ENCODE data around the gene SLC35E1.

Gene SLC35E1

DNA sequence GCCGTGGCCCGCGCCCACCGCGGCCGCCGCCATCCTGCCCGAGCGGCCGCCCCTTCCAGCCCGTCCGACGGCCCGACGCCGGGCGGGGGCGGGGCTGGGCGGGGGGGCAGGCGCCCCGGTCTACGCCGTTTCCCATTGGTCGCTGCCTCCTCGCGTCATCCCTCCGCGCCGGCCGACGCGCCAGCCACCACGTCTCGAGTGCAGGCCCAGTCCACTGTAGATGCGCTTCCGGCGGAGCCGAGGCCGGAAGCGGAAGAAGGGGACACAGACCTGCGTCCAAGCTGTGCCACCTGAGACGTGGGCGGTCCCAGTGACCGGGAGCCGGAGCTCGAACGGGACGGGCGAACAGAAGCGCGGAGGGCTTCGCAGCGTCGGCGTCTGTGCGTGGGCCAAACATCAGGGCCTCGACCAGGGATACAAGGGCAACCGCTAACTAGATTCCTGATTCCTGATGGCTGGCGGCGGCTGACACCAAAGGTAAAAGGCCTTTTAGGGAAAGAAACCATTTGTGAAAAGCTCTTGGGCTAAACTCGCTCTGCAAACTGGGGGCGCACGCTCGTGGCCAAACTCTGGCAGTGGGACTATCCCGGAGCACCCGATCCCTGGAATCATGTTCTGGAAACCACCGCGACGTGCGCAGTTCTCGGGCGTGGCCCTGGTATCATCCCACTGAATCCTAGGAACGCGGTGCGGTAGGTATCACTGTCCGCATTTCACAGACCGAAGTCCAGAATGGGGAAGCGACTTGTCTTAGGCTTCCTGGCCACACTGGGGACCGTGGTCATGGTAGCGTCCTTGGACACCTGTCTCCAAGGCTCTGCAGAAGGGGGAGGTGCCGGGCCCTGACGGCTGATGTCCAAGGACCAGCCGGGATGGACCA lies at the start of gene SLC35E1:
SLC35E1 (minus strand) TSS at position 84 of the 880 bp plus-strand sequence; CDS start at position 33, 51 bp downstream.
- peak within 1 kb of the TSS; percentile 100 for H3K27ac ChIP-seq

DNA sequence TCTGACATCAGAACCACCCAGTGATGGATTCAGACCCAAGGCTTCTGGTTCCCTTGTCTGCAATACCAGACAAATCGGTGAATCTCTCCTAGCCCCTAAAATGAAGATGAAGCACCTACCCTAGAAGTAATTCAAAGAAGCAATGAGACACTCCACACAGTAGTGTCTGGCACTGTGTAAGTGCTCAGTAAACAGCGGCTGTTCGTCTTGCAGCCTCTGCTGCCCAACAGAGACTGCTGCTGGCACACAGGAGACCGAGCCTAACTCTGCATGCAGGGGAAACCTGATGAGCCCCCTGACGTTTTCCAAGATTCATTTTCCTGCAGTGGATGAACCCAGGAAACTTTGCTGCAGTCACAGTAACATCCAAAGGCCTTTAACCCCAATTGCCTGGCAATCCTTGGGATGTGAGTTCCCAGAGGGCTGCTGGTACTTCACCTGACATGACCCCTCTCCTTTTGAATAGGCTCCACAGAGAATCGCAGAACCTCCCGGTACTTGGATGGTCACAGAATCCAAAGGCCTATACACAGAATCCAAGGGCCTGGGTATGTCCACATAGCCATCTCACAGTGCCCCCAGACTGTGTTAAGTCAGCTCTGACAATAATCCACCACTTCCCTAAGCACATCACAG lies 49.1 kb upstream of the SLC35E1 start:
- H3K27ac ChIP-seq, result peak overlapping the region; percentile 1; the same call in 1 of the 2 replicates
- TF ChIP-seq CTCF (conservative IDR thresholded peaks at IDR 0.05), result no peak

More for the DNA sequence above, at the start of gene SLC35E1:
- TF ChIP-seq CTCF (conservative IDR thresholded peaks at IDR 0.05), result no peak

DNA sequence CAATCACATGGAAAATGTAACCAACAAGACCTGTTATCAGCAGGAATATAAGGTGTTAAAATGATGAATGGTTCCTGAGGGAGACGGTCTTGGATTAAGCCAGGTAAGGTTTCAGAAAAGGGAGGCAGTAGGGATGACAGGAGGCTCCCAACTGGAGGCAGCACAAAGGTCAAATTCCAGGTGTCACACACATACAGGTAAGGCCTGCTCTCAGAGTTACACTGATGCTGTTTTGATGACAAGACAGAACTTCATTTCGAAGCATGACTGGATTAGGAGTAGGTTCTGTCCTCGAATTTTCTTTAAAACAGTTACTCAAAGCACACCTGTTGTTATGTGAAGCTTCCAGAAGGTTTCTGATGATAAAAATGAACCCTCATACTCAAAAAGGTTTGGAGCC lies 48.4 kb upstream of the SLC35E1 start:
- H3K27ac ChIP-seq, result peak overlapping the region; percentile 27; the same call in 1 of the 2 replicates
- TF ChIP-seq CTCF (conservative IDR thresholded peaks at IDR 0.05), result no peak

DNA sequence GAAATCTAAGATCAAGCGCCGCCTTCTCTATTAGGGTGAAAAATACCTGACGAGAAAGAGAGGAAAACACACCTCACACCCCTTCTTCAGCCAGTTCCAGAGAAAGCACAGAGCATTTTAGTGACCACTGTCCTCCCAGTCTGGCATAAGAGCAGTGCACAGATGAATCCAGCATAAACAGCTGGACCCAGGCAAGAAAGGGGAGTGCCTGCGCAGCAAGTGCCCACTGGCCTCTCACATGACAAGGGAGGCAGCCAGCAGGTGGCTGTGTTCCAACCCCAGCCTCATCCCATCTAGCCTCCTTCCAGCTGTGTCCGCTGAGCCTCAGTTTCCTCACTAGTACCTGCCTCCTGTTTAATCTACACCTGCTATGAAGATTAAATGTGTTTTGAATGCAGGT lies 47.8 kb upstream of the SLC35E1 start:
- peak overlapping the region; percentile 27; the same call in 1 of the 2 replicates for H3K27ac ChIP-seq
- no peak for TF ChIP-seq CTCF (conservative IDR thresholded peaks at IDR 0.05)

- H3K27ac ChIP-seq, result peak overlapping the region; percentile 27; the same call in 1 of the 2 replicates
- TF ChIP-seq CTCF (conservative IDR thresholded peaks at IDR 0.05), result no peak
Observed at GRCh38 chr19:16619457-16619856, 47.2 kb upstream of the SLC35E1 start.

GRCh38 chr19:16618248-16618647 lies 46.0 kb upstream of the SLC35E1 start:
- no peak overlapping the region; the same call in 1 of the 2 replicates for H3K27ac ChIP-seq
- no peak for TF ChIP-seq CTCF (conservative IDR thresholded peaks at IDR 0.05)

- peak overlapping the region; percentile 72 for H3K27ac ChIP-seq
- no peak for TF ChIP-seq CTCF (conservative IDR thresholded peaks at IDR 0.05)
Observed at GRCh38 chr19:16615808-16616207, 43.6 kb upstream of the SLC35E1 start.

Data from VCaP (cell line).